Endodermal cell (in vitro differentiated cells): Measurements from ENCODE around the gene ARHGAP6. TPM values are rescaled to one million over a fixed set of nuclear protein-coding genes. Genes with fewer than 3 reads are reported as not detected.

Experiments used
- DNase-seq: peaks from one replicate; pipeline ENCODE4 v3.0.0-alpha.2; 2017
- H3K27ac ChIP-seq: 2 replicates; pipeline ENCODE4 v1.5.1; 2013; ENCODE audit warnings: mild to moderate bottlenecking, low read depth, low read length, moderate library complexity
- H3K27me3 ChIP-seq: 2 replicates; pipeline ENCODE4 v1.6.1; 2013; ENCODE audit warnings: mild to moderate bottlenecking, low read length, moderate library complexity; ENCODE audit not compliant: insufficient read depth, control insufficient read depth, poor library complexity, severe bottlenecking
- H3K36me3 ChIP-seq: 2 replicates; pipeline ENCODE4 v1.7.0; 2013; ENCODE audit warnings: mild to moderate bottlenecking, low read length, moderate library complexity; ENCODE audit not compliant: control insufficient read depth, insufficient read depth
- H3K4me1 ChIP-seq: one replicate; pipeline ENCODE4 v1.7.0; 2013; ENCODE audit warnings: low read length; ENCODE audit not compliant: control insufficient read depth, insufficient read depth
- H3K4me3 ChIP-seq: 2 replicates; pipeline ENCODE4 v1.5.1; 2013; ENCODE audit warnings: mild to moderate bottlenecking, low read length, moderate library complexity
- H3K9ac ChIP-seq: 2 replicates; pipeline ENCODE4 v1.6.1; 2013; ENCODE audit warnings: mild to moderate bottlenecking, low read length, moderate library complexity; ENCODE audit not compliant: poor library complexity, severe bottlenecking; ENCODE audit errors: extremely low read depth
- H3K9me3 ChIP-seq: 2 replicates; pipeline ENCODE4 v1.6.1; 2013; ENCODE audit warnings: mild to moderate bottlenecking, low read length, moderate library complexity; ENCODE audit not compliant: control insufficient read depth
- H3K27ac Mint-ChIP-seq: 2 replicates; pipeline ENCODE4 v1.8.0; 2020; ENCODE audit warnings: mixed read lengths
- H3K27me3 Mint-ChIP-seq: 2 replicates; pipeline ENCODE4 v1.8.0; 2021; ENCODE audit warnings: mild to moderate bottlenecking, mixed read lengths; ENCODE audit not compliant: insufficient read depth
- H3K36me3 Mint-ChIP-seq: 2 replicates; pipeline ENCODE4 v1.8.0; 2020; ENCODE audit warnings: low read depth, mixed read lengths
- H3K4me1 Mint-ChIP-seq: 2 replicates; pipeline ENCODE4 v1.8.0; 2020; ENCODE audit warnings: mixed read lengths
- H3K4me3 Mint-ChIP-seq: 2 replicates; pipeline ENCODE4 v1.8.0; 2020; ENCODE audit warnings: mild to moderate bottlenecking, moderate library complexity, mixed read lengths
- H3K9me3 Mint-ChIP-seq: 2 replicates; pipeline ENCODE4 v1.8.0; 2020; ENCODE audit warnings: mild to moderate bottlenecking, mixed read lengths
- WGBS, 2 experiments: methylation state at CpG; one replicate each; pipeline versions ENCODE4 v1.1.5 to v1.1.7; 2013; ENCODE audit warnings: missing lambda C conversion rate in 2 of 2, mixed read lengths in 1 of 2; ENCODE audit not compliant: insufficient coverage in 1 of 2, insufficient read length in 1 of 2; 5-methylcytosine and 5-hydroxymethylcytosine counted together
- total RNA-seq, 2 donors: library from RNA; stranded (reverse); fragmentation: NEBNext Ultra II Directional in 1 of 2; extraction: Animal tissue kit (Norgen Biotek cat#: 25700) in 1 of 2; gene quantifications; 2 replicates in 1 of 2; 3 replicates in 1 of 2; pipeline ENCODE4 v1.2.1, GENCODE V29; 2021
- TF ChIP-seq, protein P1 (sequence below): fragments of 200-600 bp; sonication (generic); conservative IDR thresholded peaks from 2 replicates; pipeline ENCODE4 v1.5.0; 2021; ENCODE audit warnings: antibody characterized with exemption, mild to moderate bottlenecking

ARHGAP6 gene
- total RNA-seq, 2 donors from 2014 or later, result 0.48 to 0.73 TPM

DNA sequence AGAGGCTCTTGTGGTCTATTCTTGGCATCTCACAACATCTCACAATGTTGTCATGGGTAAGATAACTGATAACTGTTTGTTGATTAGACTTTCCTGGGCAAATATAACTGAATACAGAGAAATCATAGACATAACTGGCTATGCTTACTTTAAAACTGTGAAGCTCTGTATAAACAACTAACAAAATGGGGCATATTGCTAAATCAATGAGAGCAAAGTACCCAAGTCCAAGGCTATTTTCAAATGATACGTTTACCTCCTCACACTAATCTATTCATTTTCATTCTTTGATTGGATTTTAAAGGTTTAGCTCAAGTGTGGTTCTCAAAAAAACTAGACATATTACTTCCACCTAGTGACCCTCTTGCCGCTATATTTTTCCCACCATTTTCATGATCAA, 333.9 kb downstream of the ARHGAP6 start:
- DNase-seq, result no peak
- H3K4me1 Mint-ChIP-seq, result peaks cover 8% of the 10 kb centered on the region
- TF ChIP-seq, protein P1, sequence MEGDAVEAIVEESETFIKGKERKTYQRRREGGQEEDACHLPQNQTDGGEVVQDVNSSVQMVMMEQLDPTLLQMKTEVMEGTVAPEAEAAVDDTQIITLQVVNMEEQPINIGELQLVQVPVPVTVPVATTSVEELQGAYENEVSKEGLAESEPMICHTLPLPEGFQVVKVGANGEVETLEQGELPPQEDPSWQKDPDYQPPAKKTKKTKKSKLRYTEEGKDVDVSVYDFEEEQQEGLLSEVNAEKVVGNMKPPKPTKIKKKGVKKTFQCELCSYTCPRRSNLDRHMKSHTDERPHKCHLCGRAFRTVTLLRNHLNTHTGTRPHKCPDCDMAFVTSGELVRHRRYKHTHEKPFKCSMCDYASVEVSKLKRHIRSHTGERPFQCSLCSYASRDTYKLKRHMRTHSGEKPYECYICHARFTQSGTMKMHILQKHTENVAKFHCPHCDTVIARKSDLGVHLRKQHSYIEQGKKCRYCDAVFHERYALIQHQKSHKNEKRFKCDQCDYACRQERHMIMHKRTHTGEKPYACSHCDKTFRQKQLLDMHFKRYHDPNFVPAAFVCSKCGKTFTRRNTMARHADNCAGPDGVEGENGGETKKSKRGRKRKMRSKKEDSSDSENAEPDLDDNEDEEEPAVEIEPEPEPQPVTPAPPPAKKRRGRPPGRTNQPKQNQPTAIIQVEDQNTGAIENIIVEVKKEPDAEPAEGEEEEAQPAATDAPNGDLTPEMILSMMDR, result no peak
- Histone ChIP-seq H3K9me3 (no peaks in the 10 kb centered on the region), H3K4me1 (peaks cover 4% of the 10 kb centered on the region), H3K4me3 (no peak overlapping the region), H3K36me3 (no peaks in the 10 kb centered on the region), H3K9ac (no peak overlapping the region), H3K27me3 (peaks cover 8% of the 10 kb centered on the region), H3K27ac (no peak overlapping the region)
- no peak overlapping the region for H3K4me3 Mint-ChIP-seq
- peaks cover 47% of the 10 kb centered on the region for H3K27me3 Mint-ChIP-seq
- 96% methylated on average over 2 of the region's 2 CpGs; no CpG with 5 or more reads in 1 of the 2 experiments for WGBS, 2 experiments
- H3K36me3 Mint-ChIP-seq, result no peaks in the 10 kb centered on the region
- peaks cover 33% of the 10 kb centered on the region for H3K9me3 Mint-ChIP-seq
- H3K27ac Mint-ChIP-seq, result no peak overlapping the region

DNA sequence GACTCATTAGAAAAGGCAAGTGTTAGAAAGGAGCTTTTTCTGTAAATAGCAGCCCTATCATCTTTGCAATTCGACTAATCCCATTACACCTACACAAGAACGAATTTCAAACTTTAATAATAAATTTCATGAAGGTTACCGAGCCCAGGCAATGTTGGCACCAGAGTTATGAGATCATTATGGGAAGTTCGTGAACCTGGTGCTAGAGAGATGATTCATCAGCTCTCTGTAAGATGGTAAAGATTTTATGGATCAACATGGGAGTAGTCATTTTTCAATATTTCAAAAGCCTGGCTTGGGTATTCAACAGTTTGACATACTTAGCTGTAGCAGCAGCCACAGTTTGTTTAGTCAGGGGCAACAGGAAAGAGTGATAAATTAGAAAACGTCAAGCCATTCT, 336.7 kb downstream of the ARHGAP6 start:
- Mint-ChIP-seq H3K27ac (no peak overlapping the region), H3K4me3 (no peak overlapping the region), H3K9me3 (peaks cover 33% of the 10 kb centered on the region), H3K4me1 (peaks cover 8% of the 10 kb centered on the region), H3K27me3 (peaks cover 36% of the 10 kb centered on the region), H3K36me3 (no peaks in the 10 kb centered on the region)
- H3K9me3 ChIP-seq, result no peaks in the 10 kb centered on the region
- no peak overlapping the region for H3K27ac ChIP-seq
- DNase-seq, result no peak
- no peak overlapping the region for H3K9ac ChIP-seq
- H3K36me3 ChIP-seq, result no peaks in the 10 kb centered on the region
- peaks cover 4% of the 10 kb centered on the region for H3K4me1 ChIP-seq
- no peak overlapping the region for H3K4me3 ChIP-seq
- peaks cover 8% of the 10 kb centered on the region for H3K27me3 ChIP-seq
- WGBS, 2 experiments, result 90 to 100% methylated on average over 1 to 5 of the region's 5 CpGs
- TF ChIP-seq, protein P1, result no peak

- TF ChIP-seq, protein P1, result no peak
- no peaks in the 10 kb centered on the region for H3K9me3 ChIP-seq
- H3K36me3 ChIP-seq, result no peaks in the 10 kb centered on the region
- peaks cover 4% of the 10 kb centered on the region for H3K4me1 ChIP-seq
- H3K27me3 ChIP-seq, result peaks cover 8% of the 10 kb centered on the region
- WGBS, 2 experiments, result 100% methylated on average over 1 of the region's 3 CpGs
- Mint-ChIP-seq H3K36me3 (no peaks in the 10 kb centered on the region), H3K4me3 (no peak overlapping the region), H3K27ac (no peak overlapping the region), H3K9me3 (peaks cover 37% of the 10 kb centered on the region), H3K27me3 (peaks cover 36% of the 10 kb centered on the region), H3K4me1 (peaks cover 8% of the 10 kb centered on the region)
- no peak overlapping the region for H3K27ac ChIP-seq
- DNase-seq, result no peak
- no peak overlapping the region for H3K9ac ChIP-seq
- H3K4me3 ChIP-seq, result no peak overlapping the region
Observed at GRCh38 chrX:11328134-11328533, 337.6 kb downstream of the ARHGAP6 start.
